Hepatocyte (in vitro differentiated cells): ENCODE results near the gene E2F3. TPM values are rescaled to one million over a fixed set of nuclear protein-coding genes. Genes with fewer than 3 reads are reported as not detected.
A peak's percentile ranks its signal among the peaks of the same experiment; 100 is the strongest.

Source experiments
- DNase-seq: peaks from one replicate; pipeline ENCODE4 v3.0.0-alpha.2; 2016; ENCODE audit warnings: low spot score
- H2AFZ ChIP-seq: fragments of 200-600 bp; sonication (generic); 2 replicates; pipeline ENCODE4 v1.6.0; 2016; ENCODE audit warnings: antibody characterized with exemption, mild to moderate bottlenecking
- H3K27ac ChIP-seq: fragments of 200-600 bp; sonication (generic); 2 replicates; pipeline ENCODE4 v1.5.1; 2016; ENCODE audit warnings: mild to moderate bottlenecking
- H3K27me3 ChIP-seq: fragments of 200-600 bp; sonication (generic); 2 replicates; pipeline ENCODE4 v1.6.1; 2016
- H3K36me3 ChIP-seq: fragments of 200-600 bp; sonication (generic); replicated peaks from 2 replicates; pipeline ENCODE4 v1.5.1; 2016; ENCODE audit warnings: low read depth; ENCODE audit not compliant: insufficient read depth
- H3K4me1 ChIP-seq: fragments of 200-600 bp; sonication (generic); 2 replicates; pipeline ENCODE4 v1.5.1; 2016; ENCODE audit warnings: mild to moderate bottlenecking, moderate library complexity; ENCODE audit not compliant: insufficient read depth
- H3K4me2 ChIP-seq: fragments of 200-600 bp; sonication (generic); 2 replicates; pipeline ENCODE4 v1.6.0; 2016
- H3K4me3 ChIP-seq: fragments of 200-600 bp; sonication (generic); 2 replicates; pipeline ENCODE4 v1.5.1; 2016; ENCODE audit warnings: mild to moderate bottlenecking
- H3K79me2 ChIP-seq: fragments of 200-600 bp; sonication (generic); 2 replicates; pipeline ENCODE4 v1.6.0; 2017; ENCODE audit warnings: mild to moderate bottlenecking
- H3K9me2 ChIP-seq: fragments of 200-600 bp; sonication (generic); replicated peaks from 2 replicates; pipeline ENCODE4 v1.6.0; 2017; ENCODE audit warnings: mild to moderate bottlenecking; ENCODE audit not compliant: insufficient read depth
- H3K9me3 ChIP-seq: fragments of 200-600 bp; sonication (generic); 2 replicates; pipeline ENCODE4 v1.5.1; 2016; ENCODE audit warnings: low read depth, mild to moderate bottlenecking
- H4K20me1 ChIP-seq: fragments of 200-600 bp; sonication (generic); 2 replicates; pipeline ENCODE4 v1.6.0; 2016; ENCODE audit warnings: mild to moderate bottlenecking; ENCODE audit not compliant: insufficient read depth, poor library complexity, severe bottlenecking
- CTCF ChIP-seq: fragments of 200-600 bp; sonication (generic); IDR thresholded peaks from 2 replicates; pipeline ENCODE4 v1.5.1; 2016; ENCODE audit warnings: antibody characterized with exemption, mild to moderate bottlenecking; ENCODE audit not compliant: poor library complexity
- EZH2 ChIP-seq: fragments of 200-600 bp; sonication (generic); IDR thresholded peaks from 2 replicates; pipeline ENCODE4 v1.6.1; 2016; ENCODE audit warnings: antibody characterized with exemption, mild to moderate bottlenecking, borderline replicate concordance
- EZH2phosphoT487 ChIP-seq: fragments of 200-600 bp; sonication (generic); IDR thresholded peaks from one replicate; pipeline ENCODE4 v1.6.1; 2018; ENCODE audit warnings: antibody characterized with exemption, mild to moderate bottlenecking, low read depth, moderate library complexity; ENCODE audit not compliant: unreplicated experiment, severe bottlenecking
- WGBS: methylation state at CpG from one replicate; pipeline ENCODE4 v1.1.6; 2016; ENCODE audit warnings: low lambda C conversion rate; ENCODE audit errors: missing lambda C conversion rate; 5-methylcytosine and 5-hydroxymethylcytosine counted together
- polyA plus RNA-seq: library from polyadenylated mRNA; unstranded; fragments of >200 nt; fragmentation: Nextera tagmentation; extraction: Ambion mirVana; gene quantifications from 2 replicates; pipeline ENCODE4 v1.2.1, GENCODE V29; 2016
- total RNA-seq: library from RNA; depleted of rRNA; stranded (reverse); fragments of >200 nt; gene quantifications from 2 replicates; pipeline ENCODE4 v1.2.3, GENCODE V29; 2014

Gene E2F3
- total and polyA plus RNA-seq, 2 experiments from 2014 or later, result 8.4 to 13.3 TPM

- no peak overlapping the region for H3K4me2 ChIP-seq
- no peak overlapping the region for H3K27ac ChIP-seq
- no peak for DNase-seq
- TF ChIP-seq EZH2phosphoT487 (no peak), CTCF (no peak), EZH2 (no peak)
- no peak overlapping the region for H2AFZ ChIP-seq
- no peaks in the 10 kb centered on the region for H3K9me2 ChIP-seq
- H3K9me3 ChIP-seq, result no peaks in the 10 kb centered on the region
- no peaks in the 10 kb centered on the region for H3K36me3 ChIP-seq
- no peaks in the 10 kb centered on the region for H3K27me3 ChIP-seq
- WGBS, result 88% methylated on average over 2 of the region's 2 CpGs
- H3K79me2 ChIP-seq, result no peaks in the 10 kb centered on the region
- H3K4me1 ChIP-seq, result no peaks in the 10 kb centered on the region
- H3K4me3 ChIP-seq, result no peak overlapping the region
- H4K20me1 ChIP-seq, result no peaks in the 10 kb centered on the region
Observed at GRCh38 chr6:20399518-20399917, 2.2 kb upstream of the E2F3 start.

GRCh38 chr6:20400456-20401204 is 1.0 kb upstream of the E2F3 start:
- no peaks in the 10 kb centered on the region for H3K9me2 ChIP-seq
- H3K4me1 ChIP-seq, result no peaks in the 10 kb centered on the region
- no peaks in the 10 kb centered on the region for H3K9me3 ChIP-seq
- no peaks in the 10 kb centered on the region for H3K36me3 ChIP-seq
- H3K27ac ChIP-seq, result peak overlapping the region; percentile 89
- WGBS, result 3% methylated on average over 18 of the region's 18 CpGs
- no peaks in the 10 kb centered on the region for H3K27me3 ChIP-seq
- peak overlapping the region; percentile 85 for H3K4me2 ChIP-seq
- peaks cover 10% of the 10 kb centered on the region for H3K79me2 ChIP-seq
- TF ChIP-seq CTCF, result peak; percentile 41
- TF ChIP-seq EZH2phosphoT487, result no peak
- H4K20me1 ChIP-seq, result no peaks in the 10 kb centered on the region
- H3K4me3 ChIP-seq, result peak overlapping the region; percentile 32
- peak; percentile 47 for DNase-seq
- H2AFZ ChIP-seq, result peak overlapping the region; percentile 32

GRCh38 chr6:20402092-20402341 is 338 bp downstream of the E2F3 start:
- TF ChIP-seq EZH2 (no peak), EZH2phosphoT487 (no peak), CTCF (no peak)
- Histone ChIP-seq H3K36me3 (no peaks in the 10 kb centered on the region), H3K9me3 (no peaks in the 10 kb centered on the region), H3K4me1 (no peaks in the 10 kb centered on the region), H3K4me2 (peak overlapping the region; percentile 85), H3K9me2 (no peaks in the 10 kb centered on the region), H3K27me3 (no peaks in the 10 kb centered on the region), H2AFZ (peak overlapping the region; percentile 58), H4K20me1 (no peaks in the 10 kb centered on the region), H3K4me3 (peak overlapping the region; percentile 89), H3K27ac (peak overlapping the region; percentile 99), H3K79me2 (peaks cover 24% of the 10 kb centered on the region)
- no peak for DNase-seq
- WGBS, result 2% methylated on average over 14 of the region's 15 CpGs
